Left kidney (tissue), 8 donors: ENCODE data around the gene PURA. TPM values are rescaled to one million over a fixed set of nuclear protein-coding genes. Genes with fewer than 3 reads are reported as not detected.

Source experiments
- DNase-seq: peaks from one replicate; pipeline ENCODE4 v3.0.0-alpha.2; 2013
- long read RNA-seq, 8 donors: transcript quantifications; one replicate each; lab custom pipeline, GENCODE V29; 2026
- polyA plus RNA-seq: library from polyadenylated mRNA; unstranded; fragments of 120-200 nt; gene quantifications from one replicate; pipeline ENCODE4 v1.2.1, GENCODE V29; 2013; ENCODE audit not compliant: insufficient read length

The PURA gene
- 13.0 TPM for polyA plus RNA-seq
- long read RNA-seq, donor 1, full-length matches to known transcripts: 54 of 54 reads
- long read RNA-seq, donor 1, partial matches to known transcripts: 0 of 54 reads
- long read RNA-seq, donor 1, other reads (novel, unspliced or antisense): 0 of 54 reads
- long read RNA-seq, donor 2, full-length matches to known transcripts: 43 of 43 reads
- long read RNA-seq, donor 2, partial matches to known transcripts: 0 of 43 reads
- long read RNA-seq, donor 2, other reads (novel, unspliced or antisense): 0 of 43 reads
- long read RNA-seq, donor 3, full-length matches to known transcripts: 27 of 27 reads
- long read RNA-seq, donor 3, partial matches to known transcripts: 0 of 27 reads
- long read RNA-seq, donor 3, other reads (novel, unspliced or antisense): 0 of 27 reads
- long read RNA-seq, donor 4, full-length matches to known transcripts: 2 of 2 reads
- long read RNA-seq, donor 4, partial matches to known transcripts: 0 of 2 reads
- long read RNA-seq, donor 4, other reads (novel, unspliced or antisense): 0 of 2 reads
- long read RNA-seq, donor 5, full-length matches to known transcripts: 35 of 35 reads
- long read RNA-seq, donor 5, partial matches to known transcripts: 0 of 35 reads
- long read RNA-seq, donor 5, other reads (novel, unspliced or antisense): 0 of 35 reads
- long read RNA-seq, donor 6, full-length matches to known transcripts: 30 of 30 reads
- long read RNA-seq, donor 6, partial matches to known transcripts: 0 of 30 reads
- long read RNA-seq, donor 6, other reads (novel, unspliced or antisense): 0 of 30 reads
- long read RNA-seq, donor 7, full-length matches to known transcripts: 55 of 55 reads
- long read RNA-seq, donor 7, partial matches to known transcripts: 0 of 55 reads
- long read RNA-seq, donor 7, other reads (novel, unspliced or antisense): 0 of 55 reads
- long read RNA-seq, donor 8, full-length matches to known transcripts: 26 of 26 reads
- long read RNA-seq, donor 8, partial matches to known transcripts: 0 of 26 reads
- long read RNA-seq, donor 8, other reads (novel, unspliced or antisense): 0 of 26 reads

DNA sequence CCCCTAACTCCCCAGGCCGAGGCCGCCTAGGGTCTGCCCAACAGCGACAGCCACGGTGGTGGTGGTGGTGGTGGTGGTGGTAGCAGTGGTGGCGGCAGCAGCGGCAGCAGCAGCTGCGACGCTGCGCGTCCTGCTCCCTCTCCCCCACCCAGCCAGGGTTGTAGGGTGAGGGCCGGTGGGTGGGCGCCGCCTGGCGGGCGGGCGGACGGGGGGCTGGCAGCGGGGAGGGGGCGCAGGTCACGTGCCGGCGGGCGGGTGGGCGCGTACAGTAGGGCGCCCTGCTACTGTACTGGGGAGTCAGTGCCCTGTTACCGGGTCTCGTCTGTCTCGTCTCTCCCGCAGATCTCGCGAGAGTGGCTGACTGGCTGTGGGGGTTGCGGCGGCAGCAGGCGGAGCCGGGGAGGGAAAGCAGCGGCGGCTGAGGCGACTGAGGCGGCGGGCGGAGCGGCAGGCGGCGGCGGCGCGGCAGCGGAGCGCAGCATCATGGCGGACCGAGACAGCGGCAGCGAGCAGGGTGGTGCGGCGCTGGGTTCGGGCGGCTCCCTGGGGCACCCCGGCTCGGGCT lies at the start of gene PURA:
PURA (plus strand) TSS at position 411 of the 565 bp plus-strand sequence; CDS start at position 484, 73 bp downstream.
- peak; percentile 92 for DNase-seq

- DNase-seq: no peak
Measured at GRCh38 chr5:140072812-140073211, 41.1 kb upstream of the PURA start.

GRCh38 chr5:140073296-140073695 lies 40.6 kb upstream of the PURA start:
- peak; percentile 12 for DNase-seq

- no peak for DNase-seq
Measured at GRCh38 chr5:140075371-140075770, 38.5 kb upstream of the PURA start.

- DNase-seq: no peak
Measured at GRCh38 chr5:140076142-140076541, 37.8 kb upstream of the PURA start.

DNA sequence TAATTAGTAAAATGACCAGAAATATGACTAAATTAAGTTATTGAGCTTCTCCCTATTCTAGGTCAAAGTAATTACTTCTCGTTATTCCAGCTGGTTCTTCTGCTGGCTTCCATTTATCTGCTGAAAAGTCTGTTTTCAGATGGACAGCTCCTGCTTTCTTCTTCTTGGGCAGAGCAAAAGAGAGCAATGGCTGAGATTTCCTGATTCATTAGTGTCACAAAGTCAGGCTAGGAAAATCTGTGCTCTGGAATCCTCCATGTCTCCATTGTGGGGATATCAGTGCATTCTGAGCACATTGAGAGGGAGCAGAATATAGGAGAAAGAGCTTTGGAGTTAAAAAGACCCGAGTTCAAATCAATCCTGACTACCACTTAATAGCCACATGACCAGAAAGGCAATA lies 37.1 kb upstream of the PURA start:
- DNase-seq: no peak

DNA sequence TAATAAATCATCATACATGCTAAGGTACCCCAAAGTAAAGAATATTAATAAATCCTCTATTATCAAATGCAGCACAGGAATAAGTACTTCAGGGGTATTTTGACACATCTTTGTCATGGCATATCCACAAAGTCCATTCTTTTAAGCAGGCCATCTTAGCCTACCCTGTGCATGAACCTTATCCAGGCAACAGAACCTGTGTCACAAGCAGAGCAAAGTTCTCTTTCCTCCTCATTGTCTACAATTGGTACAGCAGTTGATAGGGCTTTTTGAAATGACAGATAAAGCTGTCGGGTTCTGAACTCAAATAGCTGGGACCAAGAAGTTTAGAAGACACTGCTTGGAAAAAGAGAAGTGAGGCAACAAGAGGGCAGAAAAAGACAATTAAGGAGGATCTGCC lies 30.8 kb upstream of the PURA start:
- no peak for DNase-seq

DNA sequence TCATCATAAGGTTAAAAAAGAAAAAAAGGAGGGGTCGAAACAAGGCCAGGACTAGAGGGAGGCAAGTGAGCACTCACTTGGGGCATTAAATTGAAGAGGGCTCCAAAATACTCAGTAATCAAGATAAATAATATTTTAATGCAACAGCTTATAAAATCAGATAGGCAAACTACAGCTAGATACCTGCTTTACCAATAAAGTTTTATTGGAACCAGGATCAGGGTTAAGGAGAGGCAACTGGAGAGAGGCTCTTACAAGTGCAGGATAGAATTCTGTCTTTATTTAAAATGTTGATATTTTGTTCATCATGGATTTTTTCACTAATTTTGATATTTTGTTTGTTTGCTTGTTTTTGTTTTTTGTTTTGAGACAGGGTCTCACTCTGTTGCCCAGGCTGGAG lies 30.3 kb upstream of the PURA start:
- DNase-seq: no peak

- DNase-seq: no peak
Measured at GRCh38 chr5:140084541-140084940, 29.4 kb upstream of the PURA start.

DNA sequence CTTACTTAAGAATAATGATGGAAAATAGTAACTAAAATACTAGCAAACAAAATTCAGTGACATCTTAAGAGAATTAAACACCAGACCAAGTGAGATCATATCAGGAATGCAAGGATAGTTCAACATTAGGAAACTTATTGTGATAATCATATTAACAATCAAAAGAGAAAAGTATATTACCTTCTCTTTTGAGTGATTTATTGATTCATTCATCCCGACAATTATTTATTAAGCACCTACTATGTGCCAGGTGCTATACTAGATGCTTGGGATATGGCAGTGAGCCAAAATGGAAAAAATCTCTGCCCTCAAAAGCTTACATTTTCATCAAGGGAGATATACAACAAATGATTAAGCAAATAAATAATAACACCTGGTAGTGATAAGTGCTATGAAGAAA lies 23.7 kb upstream of the PURA start:
- no peak for DNase-seq

- DNase-seq: no peak
Measured at GRCh38 chr5:140093179-140093578, 20.7 kb upstream of the PURA start.

- no peak for DNase-seq
Measured at GRCh38 chr5:140093866-140094265, 20.0 kb upstream of the PURA start.

GRCh38 chr5:140094889-140095288 lies 19.0 kb upstream of the PURA start:
- DNase-seq: no peak

- no peak for DNase-seq
Measured at GRCh38 chr5:140101179-140101578, 12.7 kb upstream of the PURA start.

GRCh38 chr5:140103154-140103553 lies 10.8 kb upstream of the PURA start:
- DNase-seq: no peak

GRCh38 chr5:140104100-140104499 lies 9.8 kb upstream of the PURA start:
- DNase-seq: no peak

DNA sequence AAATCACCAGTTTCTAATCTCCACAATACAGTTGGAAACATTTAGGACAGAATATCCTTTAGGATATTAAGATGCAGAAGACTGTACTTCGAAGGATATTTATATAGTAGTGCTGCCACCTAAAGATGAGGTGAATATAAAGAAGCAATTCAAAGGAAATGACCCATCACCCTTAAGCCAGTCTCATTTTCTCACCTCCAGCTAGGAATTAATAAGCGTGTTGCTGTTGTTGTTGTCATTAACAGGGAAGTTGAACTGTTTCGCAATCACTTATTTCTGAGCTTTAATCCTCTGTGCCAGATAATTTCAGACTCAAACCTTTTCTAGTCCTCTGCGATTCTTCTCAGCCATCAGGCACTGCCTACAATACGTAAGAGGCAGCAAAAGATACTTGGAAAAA lies 7.8 kb upstream of the PURA start:
- DNase-seq: no peak

GRCh38 chr5:140106805-140107311 lies 7.1 kb upstream of the PURA start:
- DNase-seq: no peak

- peak; percentile 89 for DNase-seq
Measured at GRCh38 chr5:140107312-140108092, 6.4 kb upstream of the PURA start.

- no peak for DNase-seq
Measured at GRCh38 chr5:140108093-140109017, 5.6 kb upstream of the PURA start.
